Stimulated activated CD4-positive, alpha-beta T cell treated with anti-CD3 and anti-CD28 coated beads, Interleukin-15, amount 100 ng/mL, for 24 hours (primary cell): Measurements from ENCODE around the gene NHLRC4.

Source experiments
- DNase-seq: peaks from one replicate; pipeline ENCODE4 v3.0.0-alpha.2; 2020

Gene NHLRC4

GRCh38 chr16:531494-532125, 35.2 kb upstream of the NHLRC4 start:
- DNase-seq: no peak

- no peak for DNase-seq
These were observed 33.2 kb upstream of the NHLRC4 start for GRCh38 chr16:533391-534123.

- no peak for DNase-seq
These were observed 32.7 kb upstream of the NHLRC4 start for GRCh38 chr16:534135-534534.

- DNase-seq: no peak
These were observed 31.9 kb upstream of the NHLRC4 start for GRCh38 chr16:534856-535445.

GRCh38 chr16:535446-536405, 31.1 kb upstream of the NHLRC4 start:
- DNase-seq: no peak

- DNase-seq: no peak
These were observed 30.1 kb upstream of the NHLRC4 start for GRCh38 chr16:536746-537145.

GRCh38 chr16:537415-538335, 29.1 kb upstream of the NHLRC4 start:
- DNase-seq: no peak

GRCh38 chr16:539901-540530, 26.8 kb upstream of the NHLRC4 start:
- DNase-seq: no peak

- no peak for DNase-seq
These were observed 26.0 kb upstream of the NHLRC4 start for GRCh38 chr16:540645-541340.

GRCh38 chr16:543301-544164, 23.3 kb upstream of the NHLRC4 start:
- no peak for DNase-seq

GRCh38 chr16:544517-544916, 22.3 kb upstream of the NHLRC4 start:
- DNase-seq: no peak

- peak; percentile 68 for DNase-seq
These were observed 19.7 kb upstream of the NHLRC4 start for GRCh38 chr16:546909-547770.

GRCh38 chr16:548586-548985, 18.2 kb upstream of the NHLRC4 start:
- DNase-seq: no peak

- no peak for DNase-seq
These were observed 17.1 kb upstream of the NHLRC4 start for GRCh38 chr16:549544-550263.

GRCh38 chr16:551210-551609, 15.6 kb upstream of the NHLRC4 start:
- DNase-seq: no peak

GRCh38 chr16:552171-552570, 14.6 kb upstream of the NHLRC4 start:
- DNase-seq: no peak

GRCh38 chr16:553601-554296, 13.1 kb upstream of the NHLRC4 start:
- DNase-seq: no peak

GRCh38 chr16:554297-554621, 12.5 kb upstream of the NHLRC4 start:
- no peak for DNase-seq
